Stomach (tissue), 9 donors: ENCODE data around the gene FAM107B. TPM values are rescaled to one million over a fixed set of nuclear protein-coding genes. Genes with fewer than 3 reads are reported as not detected.
A peak's percentile ranks its signal among the peaks of the same experiment; 100 is the strongest.

Experiments
- DNase-seq, 2 donors: peaks; one replicate each; pipeline versions ENCODE4 v3.0.0 to v3.0.0-alpha.2; 2013 to 2019
- H3K27ac ChIP-seq, 5 donors: fragments of 200-600 bp in 4 of 5; sonication (generic) in 4 of 5; one replicate each; pipeline ENCODE4 v1.5.1; 2013 to 2019; ENCODE audit warnings: mild to moderate bottlenecking in 1 of 5, moderate library complexity in 1 of 5
- H3K27me3 ChIP-seq, 3 donors: fragments of 200-600 bp; sonication (generic); one replicate each; pipeline ENCODE4 v1.5.1; 2017 to 2019; ENCODE audit warnings: mixed run types in 1 of 3
- H3K36me3 ChIP-seq, 4 donors: fragments of 200-600 bp; sonication (generic); 1 replicate in 3 of 4; 2 replicates in 1 of 4; pipeline ENCODE4 v1.5.1; 2016 to 2019
- H3K4me1 ChIP-seq, 4 donors: fragments of 200-600 bp; sonication (generic); one replicate each; pipeline ENCODE4 v1.5.1; 2016 to 2019
- H3K4me3 ChIP-seq, 4 donors: fragments of 200-600 bp; sonication (generic) in 3 of 4; one replicate each; pipeline ENCODE4 v1.5.1; 2016 to 2019; ENCODE audit warnings: mild to moderate bottlenecking in 1 of 4
- H3K9me3 ChIP-seq, 4 donors: fragments of 200-600 bp; sonication (generic); one replicate each; pipeline ENCODE4 v1.5.1; 2016 to 2019
- EP300 ChIP-seq: sonication (generic); formaldehyde crosslinking; IDR thresholded peaks from one replicate; pipeline ENCODE4 v1.6.1; 2017; ENCODE audit warnings: antibody characterized with exemption
- POLR2A ChIP-seq, 4 donors: fragments of 450-650 bp; IDR thresholded peaks; one replicate each; pipeline ENCODE4 v1.6.1; 2016; ENCODE audit warnings: antibody characterized with exemption in 4 of 4, control low read depth in 2 of 4, mild to moderate bottlenecking in 1 of 4, moderate library complexity in 1 of 4
- POLR2AphosphoS5 ChIP-seq, 3 donors: sonication (generic); formaldehyde crosslinking; IDR thresholded peaks; one replicate each; pipeline ENCODE4 v1.6.1; 2016; ENCODE audit warnings: antibody characterized with exemption in 3 of 3
- WGBS, 5 donors: extraction: QIAGEN DNeasy Blood & Tissue Kit in 3 of 5; methylation state at CpG; one replicate each; pipeline versions ENCODE4 v1.1.5 to v1.1.7; 2013 to 2018; 5-methylcytosine and 5-hydroxymethylcytosine counted together
- intact Hi-C: fragments of 100-400 bp; cut with DNase I; formaldehyde crosslinking; loops from one replicate; pipeline ENCODE4 v1.15.1; 2023; ENCODE audit warnings: low total_unique reads
- polyA plus RNA-seq, 3 donors: library from polyadenylated mRNA; stranded (reverse); fragments of 200-250 nt; gene quantifications; one replicate each; pipeline ENCODE4 v1.2.3, GENCODE V29; 2013
- total RNA-seq, 5 donors: library from RNA; depleted of rRNA; stranded (reverse); fragments of >200 nt; gene quantifications; one replicate each; pipeline versions ENCODE4 v1.1.0 to v1.2.3, GENCODE V29; 2014 to 2016
- TF ChIP-seq, protein P1 (sequence below), 7 experiments: fragments of 450-650 bp in 4 of 7; fragments of 200-600 bp in 3 of 7; sonication (generic) in 3 of 7; IDR thresholded peaks; one replicate each; pipeline ENCODE4 v1.5.1; 2016 to 2019; ENCODE audit warnings: antibody characterized with exemption in 7 of 7, control low read depth in 2 of 7, mild to moderate bottlenecking in 1 of 7
- donor health status: healthy with polysubstance abuse.
- donor health status: Bipolar disorder and iron deficiency.
- donor health status: healthy.

Gene FAM107B
- total and polyA plus RNA-seq, 8 donors = 18.7 to 397 (median 160) TPM

DNA sequence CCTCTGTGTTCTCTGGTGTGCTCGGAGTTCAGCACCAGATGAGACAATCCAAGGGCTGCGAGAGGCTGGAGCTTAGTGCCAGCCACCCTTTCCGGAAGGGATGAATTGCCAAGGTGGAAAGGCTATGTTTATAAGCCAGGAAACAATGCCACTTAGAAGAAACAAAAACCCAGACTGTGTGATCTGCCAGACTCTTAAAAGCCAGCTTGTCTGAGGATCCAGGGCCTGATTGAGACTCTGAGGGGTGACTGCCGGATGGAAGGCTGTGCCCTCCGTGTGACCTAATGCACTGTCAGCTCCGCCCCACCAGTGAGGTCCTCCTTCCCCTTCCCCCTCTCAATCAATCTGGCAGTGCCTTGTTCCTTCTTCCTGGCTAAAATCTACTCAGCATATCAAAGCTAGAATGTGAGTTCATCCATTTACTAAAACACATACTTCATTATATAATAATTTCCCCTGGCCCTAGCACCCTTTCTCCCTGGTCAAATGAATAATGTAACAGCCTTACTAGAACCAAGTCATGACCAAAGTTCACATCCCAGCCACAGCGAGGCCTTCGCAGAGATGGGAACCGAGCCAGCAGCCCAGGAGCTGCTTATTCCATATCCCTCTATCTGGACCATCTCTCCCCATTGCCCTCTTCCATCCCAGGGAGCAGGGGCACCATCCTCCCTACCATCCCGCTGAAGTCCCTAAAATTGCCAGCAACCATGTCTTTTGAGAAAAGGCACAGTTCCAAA is 25.5 kb downstream of the FAM107B start:
- peak overlapping the region; percentile 74 to 87 (median 81) for H3K27ac ChIP-seq
- intact Hi-C loops = no loop called here
- WGBS, 5 donors = 34 to 47% (median 41%) methylated on average over 10 of the region's 10 CpGs

DNA sequence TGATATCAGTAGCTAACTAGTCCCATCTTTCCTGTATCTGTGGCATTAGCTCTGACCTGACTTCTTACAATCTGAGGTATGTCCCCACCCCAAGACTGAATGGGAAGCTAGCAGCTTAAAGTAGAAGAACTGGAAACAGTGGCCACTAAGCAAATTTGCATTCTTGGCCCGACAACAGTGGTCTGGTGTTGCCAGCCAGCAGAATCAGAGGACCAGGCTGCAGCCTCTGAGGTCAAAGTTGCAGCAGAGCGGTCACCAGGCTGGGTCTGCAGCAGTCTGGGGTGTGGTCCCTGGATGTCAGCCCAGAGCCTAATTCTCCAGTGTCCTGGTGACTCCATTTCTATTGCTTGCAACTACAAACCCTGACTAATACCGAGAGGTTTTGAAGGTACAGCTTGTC is 26.3 kb downstream of the FAM107B start:
- DNase-seq = peak; percentile 41 to 86
- WGBS, 5 donors = 23 to 42% (median 38%) methylated on average over 3 of the region's 3 CpGs
- H3K4me1 ChIP-seq = peaks cover 23 to 41% (median 33%) of the 10 kb centered on the region in 4 donors
- H3K27me3 ChIP-seq = no peaks in the 10 kb centered on the region
- TF ChIP-seq POLR2AphosphoS5 (IDR thresholded peaks at IDR 0.05) (peak in 1 of 3 donors; percentile 35), POLR2A (IDR thresholded peaks at IDR 0.05) (no peak)
- TF ChIP-seq, protein P1, sequence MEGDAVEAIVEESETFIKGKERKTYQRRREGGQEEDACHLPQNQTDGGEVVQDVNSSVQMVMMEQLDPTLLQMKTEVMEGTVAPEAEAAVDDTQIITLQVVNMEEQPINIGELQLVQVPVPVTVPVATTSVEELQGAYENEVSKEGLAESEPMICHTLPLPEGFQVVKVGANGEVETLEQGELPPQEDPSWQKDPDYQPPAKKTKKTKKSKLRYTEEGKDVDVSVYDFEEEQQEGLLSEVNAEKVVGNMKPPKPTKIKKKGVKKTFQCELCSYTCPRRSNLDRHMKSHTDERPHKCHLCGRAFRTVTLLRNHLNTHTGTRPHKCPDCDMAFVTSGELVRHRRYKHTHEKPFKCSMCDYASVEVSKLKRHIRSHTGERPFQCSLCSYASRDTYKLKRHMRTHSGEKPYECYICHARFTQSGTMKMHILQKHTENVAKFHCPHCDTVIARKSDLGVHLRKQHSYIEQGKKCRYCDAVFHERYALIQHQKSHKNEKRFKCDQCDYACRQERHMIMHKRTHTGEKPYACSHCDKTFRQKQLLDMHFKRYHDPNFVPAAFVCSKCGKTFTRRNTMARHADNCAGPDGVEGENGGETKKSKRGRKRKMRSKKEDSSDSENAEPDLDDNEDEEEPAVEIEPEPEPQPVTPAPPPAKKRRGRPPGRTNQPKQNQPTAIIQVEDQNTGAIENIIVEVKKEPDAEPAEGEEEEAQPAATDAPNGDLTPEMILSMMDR (IDR thresholded peaks at IDR 0.05) = no peak
- H3K4me3 ChIP-seq = no peak overlapping the region
- intact Hi-C loops = no loop called here
- no peaks in the 10 kb centered on the region for H3K9me3 ChIP-seq
- H3K36me3 ChIP-seq = no peaks in the 10 kb centered on the region
- H3K27ac ChIP-seq = peak overlapping the region; percentile 74 to 87 (median 81)

More for the DNA sequence above, 25.5 kb downstream of the FAM107B start:
- Histone ChIP-seq H3K4me3 (no peak overlapping the region), H3K9me3 (no peaks in the 10 kb centered on the region), H3K4me1 (peaks cover 23 to 41% (median 32%) of the 10 kb centered on the region in 4 donors), H3K36me3 (no peaks in the 10 kb centered on the region), H3K27me3 (no peaks in the 10 kb centered on the region)
- DNase-seq = peak; percentile 55 to 72
- TF ChIP-seq, protein P1 (IDR thresholded peaks at IDR 0.05) = no peak
- no peak for TF ChIP-seq POLR2AphosphoS5 (IDR thresholded peaks at IDR 0.05)
- no peak for TF ChIP-seq POLR2A (IDR thresholded peaks at IDR 0.05)
- TF ChIP-seq EP300 = no peak

DNA sequence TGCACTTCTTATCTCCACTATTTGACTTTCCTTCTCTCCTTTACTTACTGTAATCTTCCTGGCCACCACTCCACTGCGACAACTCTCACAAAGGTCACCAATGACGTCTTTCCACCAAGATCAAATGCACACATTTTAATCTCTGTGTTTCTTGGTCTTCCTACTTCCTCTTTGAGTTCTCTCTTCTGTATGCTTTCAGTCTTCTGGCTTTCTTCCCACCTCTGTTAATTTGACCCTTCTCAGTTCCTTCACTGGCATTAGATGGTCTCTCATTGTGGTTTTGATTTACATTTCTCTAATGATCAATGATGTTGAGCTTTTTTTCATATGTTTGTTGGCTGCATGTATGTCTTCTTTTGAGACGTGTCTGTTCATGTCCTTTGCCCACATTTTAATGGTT is 31.9 kb downstream of the FAM107B start:
- Histone ChIP-seq H3K36me3 (no peaks in the 10 kb centered on the region), H3K27me3 (no peaks in the 10 kb centered on the region), H3K9me3 (no peaks in the 10 kb centered on the region), H3K4me3 (no peak overlapping the region), H3K27ac (peak overlapping the region in 4 of 5 donors; percentile 16 to 76 (median 69)), H3K4me1 (peaks cover 6 to 39% (median 17%) of the 10 kb centered on the region in 4 donors)
- WGBS, 5 donors = 16 to 25% (median 20%) methylated on average over 3 of the region's 3 CpGs
- intact Hi-C loops = no loop called here
- no peak for TF ChIP-seq POLR2A (IDR thresholded peaks at IDR 0.05)
- TF ChIP-seq, protein P1 (IDR thresholded peaks at IDR 0.05) = no peak
- peak in 2 of 3 donors; percentile 77 to 93 for TF ChIP-seq POLR2AphosphoS5 (IDR thresholded peaks at IDR 0.05)
- peak; percentile 68 to 84 for DNase-seq

DNA sequence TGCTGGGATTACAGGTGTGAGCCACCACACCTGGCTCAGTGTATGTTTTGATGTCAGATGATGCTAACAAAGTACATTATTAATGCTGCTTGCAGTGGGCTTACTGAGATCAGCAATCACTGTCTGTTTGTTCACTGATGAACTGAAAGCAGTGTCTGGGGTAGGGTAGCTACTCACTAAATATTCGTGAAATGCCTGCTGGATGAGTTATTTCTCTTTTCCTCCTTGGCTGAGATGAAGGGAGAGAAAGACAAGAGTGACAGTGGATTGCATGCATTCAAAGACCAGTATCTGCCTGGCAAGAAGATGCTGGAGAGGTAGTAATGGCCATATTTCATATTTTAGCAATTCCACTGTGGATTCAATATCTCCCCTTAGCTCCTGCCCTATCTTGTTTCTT is 32.3 kb downstream of the FAM107B start:
- peak overlapping the region; percentile 31 to 76 (median 70) for H3K27ac ChIP-seq
- TF ChIP-seq POLR2A (IDR thresholded peaks at IDR 0.05) (no peak), EP300 (no peak), POLR2AphosphoS5 (IDR thresholded peaks at IDR 0.05) (no peak)
- TF ChIP-seq, protein P1 (IDR thresholded peaks at IDR 0.05) = no peak
- intact Hi-C loops = no loop called here
- H3K27me3 ChIP-seq = no peaks in the 10 kb centered on the region
- DNase-seq = no peak
- H3K9me3 ChIP-seq = no peaks in the 10 kb centered on the region
- H3K4me3 ChIP-seq = no peak overlapping the region
- H3K36me3 ChIP-seq = no peaks in the 10 kb centered on the region
- WGBS, 5 donors = 44 to 77% (median 67%) methylated on average over 1 of the region's 1 CpG
- peaks cover 4 to 42% (median 15%) of the 10 kb centered on the region in 4 donors for H3K4me1 ChIP-seq
